Erythroblast (primary cell): Measurements from ENCODE around the gene PDE1C.

Source experiments
- DNase-seq, 2 experiments: peaks; one replicate each; lab custom pipeline; 2025; lab: John Stamatoyannopoulos, UW
- GATA1 ChIP-seq: IDR thresholded peaks from 2 replicates; pipeline ENCODE4 v1.6.1; 2011; ENCODE audit warnings: low read depth, mild to moderate bottlenecking, control low read depth, low read length, moderate library complexity
- POLR2A ChIP-seq: IDR thresholded peaks from 2 replicates; pipeline ENCODE4 v1.6.1; 2011; ENCODE audit warnings: mild to moderate bottlenecking, low read length

Gene PDE1C

GRCh38 chr7:31948029-31948428 lies 122.2 kb downstream of the PDE1C start:
- TF ChIP-seq GATA1 (no peak), POLR2A (no peak)
- DNase-seq = no peak

DNA sequence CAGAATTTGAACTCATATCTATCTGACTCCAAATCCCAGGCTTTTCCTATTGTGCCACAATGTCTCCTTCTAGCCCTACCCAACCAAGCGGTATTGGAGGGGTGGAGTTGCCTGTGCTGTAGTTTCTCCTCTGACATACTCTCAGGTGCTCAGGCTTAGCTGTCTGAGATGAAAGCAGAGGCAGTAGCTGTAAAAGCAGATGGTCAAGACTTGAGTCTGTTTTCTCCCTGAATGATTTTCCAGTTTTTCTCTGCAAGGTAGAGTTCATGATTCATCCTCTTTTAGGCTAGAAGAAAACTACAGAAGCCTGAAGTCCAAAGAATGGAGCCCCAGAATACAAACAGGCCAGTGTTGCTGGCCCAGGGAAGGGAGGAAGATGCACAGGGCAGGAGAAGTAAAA lies 130.0 kb downstream of the PDE1C start:
- DNase-seq = no peak

DNA sequence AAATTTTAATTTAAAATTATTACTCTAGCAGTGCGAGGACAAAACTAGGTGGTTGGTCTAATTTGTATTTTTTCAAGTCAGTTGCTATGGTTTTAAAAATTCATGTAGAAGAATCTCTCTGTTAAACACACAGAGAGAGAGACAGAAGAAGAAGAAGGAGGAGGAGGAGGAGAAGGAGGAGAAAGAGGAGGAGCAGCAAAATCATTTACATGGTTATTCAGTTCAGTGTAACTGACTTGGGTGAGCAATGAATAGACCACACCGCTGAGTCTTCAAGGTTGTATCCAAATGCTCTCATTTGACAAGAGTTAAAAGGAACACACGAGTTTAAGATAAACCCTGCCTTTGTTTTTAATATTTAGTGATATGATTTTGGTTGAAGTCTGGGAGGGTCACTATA lies 131.1 kb downstream of the PDE1C start:
- TF ChIP-seq GATA1 (no peak), POLR2A (no peak)
- no peak for DNase-seq

More for the DNA sequence above, 130.0 kb downstream of the PDE1C start:
- no peak for TF ChIP-seq POLR2A
- TF ChIP-seq GATA1 = no peak

- TF ChIP-seq GATA1 = no peak
- no peak for TF ChIP-seq POLR2A
- no peak for DNase-seq
Measured at GRCh38 chr7:31938650-31939049, 131.6 kb downstream of the PDE1C start.

DNA sequence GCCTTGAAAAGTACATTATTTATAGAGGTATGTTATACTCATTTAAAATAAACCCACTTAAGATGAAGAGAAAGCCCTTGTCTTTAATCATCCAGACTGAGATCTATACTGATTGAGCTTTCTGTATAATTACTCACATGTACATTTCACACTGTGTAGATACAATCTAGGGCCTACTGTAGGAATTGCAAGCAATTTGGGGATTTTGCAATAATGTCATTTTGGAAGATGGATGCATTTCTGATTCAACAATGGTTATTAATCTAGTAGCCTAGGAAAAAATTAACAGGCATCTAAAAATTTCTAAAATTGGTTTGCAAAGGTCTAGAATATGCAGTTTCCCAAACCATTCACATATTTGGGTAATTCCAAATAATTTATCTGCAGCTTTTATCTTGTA lies 132.2 kb downstream of the PDE1C start:
- no peak for DNase-seq
- TF ChIP-seq GATA1 (no peak), POLR2A (no peak)

- no peak for DNase-seq
- no peak for TF ChIP-seq POLR2A
- no peak for TF ChIP-seq GATA1
Measured at GRCh38 chr7:31935124-31936054, 134.8 kb downstream of the PDE1C start.

DNA sequence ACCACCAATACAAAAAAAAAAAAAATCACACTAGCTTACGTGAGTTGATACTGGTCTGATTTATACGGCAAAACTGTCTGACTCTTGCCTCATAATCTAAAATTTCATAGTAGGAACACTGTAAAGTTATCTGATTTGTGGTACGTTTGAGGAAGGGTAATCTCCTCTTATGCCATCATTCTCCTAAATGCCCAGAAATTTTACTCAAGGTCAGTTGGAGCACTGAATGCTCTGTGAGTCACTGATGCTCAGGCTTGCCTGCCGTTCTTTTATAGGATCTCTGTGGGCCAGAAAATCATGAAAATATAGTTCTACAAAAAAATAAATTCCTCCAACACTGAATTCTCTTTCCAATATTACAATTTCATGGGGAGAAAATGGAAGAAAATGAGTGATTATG lies 135.7 kb downstream of the PDE1C start:
- TF ChIP-seq GATA1 = no peak
- TF ChIP-seq POLR2A = no peak
- DNase-seq = no peak

GRCh38 chr7:31933481-31933880 lies 136.7 kb downstream of the PDE1C start:
- TF ChIP-seq POLR2A = no peak
- no peak for TF ChIP-seq GATA1
- no peak for DNase-seq

GRCh38 chr7:31926991-31927584 lies 143.1 kb downstream of the PDE1C start:
- no peak for DNase-seq
- TF ChIP-seq GATA1 (no peak), POLR2A (no peak)

GRCh38 chr7:31925753-31926454 lies 144.3 kb downstream of the PDE1C start:
- TF ChIP-seq POLR2A (no peak), GATA1 (no peak)
- no peak for DNase-seq

DNA sequence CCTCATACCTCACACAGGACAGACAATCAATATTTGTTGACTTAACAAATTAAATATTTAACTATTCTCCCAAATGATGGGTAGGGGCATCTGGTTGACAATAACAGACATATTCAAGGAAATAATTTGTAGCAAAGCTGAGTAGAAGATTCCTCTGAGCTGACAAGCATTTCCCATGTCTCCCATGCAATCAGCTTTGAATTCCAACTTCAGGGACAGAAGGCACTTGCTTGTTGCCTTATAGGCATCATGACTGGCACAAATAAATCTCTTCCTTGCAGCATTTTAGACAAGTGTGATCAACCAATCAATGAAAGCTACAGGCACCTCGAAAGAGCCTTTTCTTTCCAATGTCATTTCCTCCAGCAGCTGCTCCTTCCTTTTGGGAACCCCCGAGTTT lies 146.0 kb downstream of the PDE1C start:
- TF ChIP-seq GATA1 (no peak), POLR2A (no peak)
- no peak for DNase-seq

- TF ChIP-seq POLR2A (no peak), GATA1 (no peak)
- DNase-seq = no peak
Measured at GRCh38 chr7:31922848-31923247, 147.4 kb downstream of the PDE1C start.

- TF ChIP-seq POLR2A = no peak
- TF ChIP-seq GATA1 = no peak
- no peak for DNase-seq
Measured at GRCh38 chr7:31921047-31921446, 149.2 kb downstream of the PDE1C start.

GRCh38 chr7:31919678-31920369 lies 150.4 kb downstream of the PDE1C start:
- DNase-seq = no peak
- TF ChIP-seq GATA1 = no peak
- TF ChIP-seq POLR2A = no peak
